22Rv1 (cell line): Measurements from ENCODE around the gene GNG12.

Experiments
- ZFX ChIP-seq: fragments of 450-650 bp; IDR thresholded peaks from 2 replicates; pipeline ENCODE4 v1.6.1; 2017; ENCODE audit warnings: antibody characterized with exemption, borderline replicate concordance
- TF ChIP-seq, protein P1 (sequence below): fragments of 450-650 bp; IDR thresholded peaks from 2 replicates; pipeline ENCODE4 v1.5.1; 2017; ENCODE audit warnings: mild to moderate bottlenecking

DNA sequence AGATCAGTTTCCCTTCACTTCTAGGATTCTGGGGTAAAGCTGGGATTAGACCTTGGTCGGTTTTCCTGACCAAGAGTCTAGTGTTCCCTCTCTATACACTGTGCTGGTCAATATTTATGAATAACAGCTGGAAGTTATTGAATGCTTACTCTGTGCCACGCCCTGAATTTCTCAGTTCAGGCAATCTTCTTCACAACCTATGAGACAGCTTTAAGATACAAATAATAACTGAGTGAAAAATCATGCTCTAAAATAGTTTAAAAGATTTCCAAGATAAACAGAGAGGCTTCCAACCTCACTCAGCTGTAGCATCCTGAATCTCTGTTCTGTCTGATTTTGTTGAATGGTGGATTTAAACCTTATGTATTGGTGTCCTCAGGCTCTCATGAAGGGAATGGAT is 72.2 kb downstream of the GNG12 start:
- TF ChIP-seq, protein P1, sequence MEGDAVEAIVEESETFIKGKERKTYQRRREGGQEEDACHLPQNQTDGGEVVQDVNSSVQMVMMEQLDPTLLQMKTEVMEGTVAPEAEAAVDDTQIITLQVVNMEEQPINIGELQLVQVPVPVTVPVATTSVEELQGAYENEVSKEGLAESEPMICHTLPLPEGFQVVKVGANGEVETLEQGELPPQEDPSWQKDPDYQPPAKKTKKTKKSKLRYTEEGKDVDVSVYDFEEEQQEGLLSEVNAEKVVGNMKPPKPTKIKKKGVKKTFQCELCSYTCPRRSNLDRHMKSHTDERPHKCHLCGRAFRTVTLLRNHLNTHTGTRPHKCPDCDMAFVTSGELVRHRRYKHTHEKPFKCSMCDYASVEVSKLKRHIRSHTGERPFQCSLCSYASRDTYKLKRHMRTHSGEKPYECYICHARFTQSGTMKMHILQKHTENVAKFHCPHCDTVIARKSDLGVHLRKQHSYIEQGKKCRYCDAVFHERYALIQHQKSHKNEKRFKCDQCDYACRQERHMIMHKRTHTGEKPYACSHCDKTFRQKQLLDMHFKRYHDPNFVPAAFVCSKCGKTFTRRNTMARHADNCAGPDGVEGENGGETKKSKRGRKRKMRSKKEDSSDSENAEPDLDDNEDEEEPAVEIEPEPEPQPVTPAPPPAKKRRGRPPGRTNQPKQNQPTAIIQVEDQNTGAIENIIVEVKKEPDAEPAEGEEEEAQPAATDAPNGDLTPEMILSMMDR, result no peak
- no peak for TF ChIP-seq ZFX
